ENCODE results near the gene TSSK2.

DNA sequence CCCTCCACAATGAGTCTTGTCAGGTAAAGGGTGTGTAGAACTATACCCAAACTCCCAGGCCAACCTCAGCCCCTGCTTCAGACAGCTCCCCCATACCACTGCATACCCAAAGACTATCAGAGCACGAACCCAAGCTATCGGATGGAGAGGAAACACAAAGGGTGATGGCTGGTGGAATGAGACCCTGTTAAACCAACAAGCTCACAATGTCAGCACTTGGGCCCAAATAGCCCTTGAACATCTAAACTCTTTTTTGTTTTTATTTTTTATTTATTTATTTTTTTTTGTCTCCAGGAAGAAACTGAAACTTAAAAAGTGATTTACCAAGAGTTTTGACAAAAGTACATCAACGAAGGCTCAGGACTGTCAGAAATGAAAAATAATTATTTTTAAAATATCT is 19.5 kb upstream of the TSSK2 start:
- no peak for TF ChIP-seq POLR2A (IDR thresholded peaks at IDR 0.05)
- TF ChIP-seq, protein P1, sequence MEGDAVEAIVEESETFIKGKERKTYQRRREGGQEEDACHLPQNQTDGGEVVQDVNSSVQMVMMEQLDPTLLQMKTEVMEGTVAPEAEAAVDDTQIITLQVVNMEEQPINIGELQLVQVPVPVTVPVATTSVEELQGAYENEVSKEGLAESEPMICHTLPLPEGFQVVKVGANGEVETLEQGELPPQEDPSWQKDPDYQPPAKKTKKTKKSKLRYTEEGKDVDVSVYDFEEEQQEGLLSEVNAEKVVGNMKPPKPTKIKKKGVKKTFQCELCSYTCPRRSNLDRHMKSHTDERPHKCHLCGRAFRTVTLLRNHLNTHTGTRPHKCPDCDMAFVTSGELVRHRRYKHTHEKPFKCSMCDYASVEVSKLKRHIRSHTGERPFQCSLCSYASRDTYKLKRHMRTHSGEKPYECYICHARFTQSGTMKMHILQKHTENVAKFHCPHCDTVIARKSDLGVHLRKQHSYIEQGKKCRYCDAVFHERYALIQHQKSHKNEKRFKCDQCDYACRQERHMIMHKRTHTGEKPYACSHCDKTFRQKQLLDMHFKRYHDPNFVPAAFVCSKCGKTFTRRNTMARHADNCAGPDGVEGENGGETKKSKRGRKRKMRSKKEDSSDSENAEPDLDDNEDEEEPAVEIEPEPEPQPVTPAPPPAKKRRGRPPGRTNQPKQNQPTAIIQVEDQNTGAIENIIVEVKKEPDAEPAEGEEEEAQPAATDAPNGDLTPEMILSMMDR (IDR thresholded peaks at IDR 0.05): no peak
